ENCODE measurements around the gene SMYD3.

- no peak for TF ChIP-seq CTCF (IDR thresholded peaks at IDR 0.05; ENCODE audit: low read depth, low read length, poor library complexity, severe bottlenecking)
- TF ChIP-seq EZH2phosphoT487 (IDR thresholded peaks at IDR 0.05; ENCODE audit: borderline replicate concordance, low read length): no peak
Measured at GRCh38 chr1:245768596-245768995, 738.5 kb downstream of the SMYD3 start.

Measured in DOHH2 (cell line).